ENCODE measurements around the gene C5. TPM values are rescaled to one million over a fixed set of nuclear protein-coding genes. Genes with fewer than 3 reads are reported as not detected.
"Not testable (repeated sequence)": the region's sequence is repeated elsewhere in the genome, so short reads cannot be mapped to it uniquely, and the experiment has no call there.

The C5 gene
- total RNA-seq, 1 donor from 2014 or later = 1.0 TPM

DNA sequence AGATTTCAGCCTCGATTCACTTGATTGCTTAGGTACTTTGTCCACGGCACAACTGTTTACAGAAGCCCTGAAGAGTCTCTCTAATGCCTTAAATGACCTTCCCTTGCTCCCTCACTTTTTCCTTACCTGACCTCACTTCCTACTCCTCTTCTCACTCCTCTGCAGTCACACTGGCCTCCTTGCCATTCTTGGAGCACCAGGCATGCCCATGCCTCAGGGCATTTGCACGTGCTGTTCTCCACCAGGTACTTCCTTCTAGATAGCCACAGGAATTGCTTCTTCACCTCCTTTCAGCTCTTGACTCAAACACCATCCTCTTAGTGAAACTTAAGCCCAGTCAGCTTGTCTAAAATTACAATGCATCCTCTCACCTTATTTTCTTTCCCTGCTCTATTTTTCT, 71.1 kb downstream of the C5 start:
- Mint-ChIP-seq H3K36me3 (ENCODE audit: unreplicated experiment) (no peaks in the 10 kb centered on the region), H3K27ac (ENCODE audit: unreplicated experiment) (no peak overlapping the region), H3K4me3 (ENCODE audit: unreplicated experiment) (no peak overlapping the region), H3K27me3 (ENCODE audit: unreplicated experiment) (peaks cover 2% of the 10 kb centered on the region), H3K9me3 (ENCODE audit: unreplicated experiment) (no peaks in the 10 kb centered on the region), H3K4me1 (ENCODE audit: low read depth, unreplicated experiment) (no peaks in the 10 kb centered on the region)
- DNase-seq = no peak
- TF ChIP-seq, protein P1, sequence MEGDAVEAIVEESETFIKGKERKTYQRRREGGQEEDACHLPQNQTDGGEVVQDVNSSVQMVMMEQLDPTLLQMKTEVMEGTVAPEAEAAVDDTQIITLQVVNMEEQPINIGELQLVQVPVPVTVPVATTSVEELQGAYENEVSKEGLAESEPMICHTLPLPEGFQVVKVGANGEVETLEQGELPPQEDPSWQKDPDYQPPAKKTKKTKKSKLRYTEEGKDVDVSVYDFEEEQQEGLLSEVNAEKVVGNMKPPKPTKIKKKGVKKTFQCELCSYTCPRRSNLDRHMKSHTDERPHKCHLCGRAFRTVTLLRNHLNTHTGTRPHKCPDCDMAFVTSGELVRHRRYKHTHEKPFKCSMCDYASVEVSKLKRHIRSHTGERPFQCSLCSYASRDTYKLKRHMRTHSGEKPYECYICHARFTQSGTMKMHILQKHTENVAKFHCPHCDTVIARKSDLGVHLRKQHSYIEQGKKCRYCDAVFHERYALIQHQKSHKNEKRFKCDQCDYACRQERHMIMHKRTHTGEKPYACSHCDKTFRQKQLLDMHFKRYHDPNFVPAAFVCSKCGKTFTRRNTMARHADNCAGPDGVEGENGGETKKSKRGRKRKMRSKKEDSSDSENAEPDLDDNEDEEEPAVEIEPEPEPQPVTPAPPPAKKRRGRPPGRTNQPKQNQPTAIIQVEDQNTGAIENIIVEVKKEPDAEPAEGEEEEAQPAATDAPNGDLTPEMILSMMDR (IDR thresholded peaks at IDR 0.05; ENCODE audit: partially characterized antibody, unreplicated experiment) = no peak

DNA sequence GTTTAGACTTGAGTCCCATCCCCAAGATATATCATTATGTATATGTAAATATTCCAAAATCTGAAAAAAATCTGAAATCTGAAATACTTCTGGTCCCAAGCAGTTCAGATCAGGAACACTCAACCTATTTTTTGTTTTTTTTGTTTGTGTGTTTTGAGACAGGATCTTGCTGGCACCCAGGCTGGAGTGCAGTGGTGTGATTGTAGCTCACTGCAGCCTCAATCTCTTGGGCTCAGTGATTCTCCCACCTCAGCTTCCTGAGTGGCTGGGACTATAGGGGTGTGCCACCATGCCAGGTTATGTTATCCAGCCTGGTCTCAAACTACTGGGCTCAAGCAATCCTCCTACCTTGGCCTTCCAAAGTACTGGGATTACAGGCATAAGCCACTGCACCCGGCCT, 72.8 kb downstream of the C5 start:
- Mint-ChIP-seq H3K27ac (ENCODE audit: unreplicated experiment) (no peak overlapping the region), H3K4me3 (ENCODE audit: unreplicated experiment) (no peak overlapping the region), H3K27me3 (ENCODE audit: unreplicated experiment) (peaks cover 2% of the 10 kb centered on the region), H3K9me3 (ENCODE audit: unreplicated experiment) (no peaks in the 10 kb centered on the region), H3K36me3 (ENCODE audit: unreplicated experiment) (no peaks in the 10 kb centered on the region), H3K4me1 (ENCODE audit: low read depth, unreplicated experiment) (no peaks in the 10 kb centered on the region)
- no peak for DNase-seq
- TF ChIP-seq, protein P1 (IDR thresholded peaks at IDR 0.05; ENCODE audit: partially characterized antibody, unreplicated experiment) = no peak

DNA sequence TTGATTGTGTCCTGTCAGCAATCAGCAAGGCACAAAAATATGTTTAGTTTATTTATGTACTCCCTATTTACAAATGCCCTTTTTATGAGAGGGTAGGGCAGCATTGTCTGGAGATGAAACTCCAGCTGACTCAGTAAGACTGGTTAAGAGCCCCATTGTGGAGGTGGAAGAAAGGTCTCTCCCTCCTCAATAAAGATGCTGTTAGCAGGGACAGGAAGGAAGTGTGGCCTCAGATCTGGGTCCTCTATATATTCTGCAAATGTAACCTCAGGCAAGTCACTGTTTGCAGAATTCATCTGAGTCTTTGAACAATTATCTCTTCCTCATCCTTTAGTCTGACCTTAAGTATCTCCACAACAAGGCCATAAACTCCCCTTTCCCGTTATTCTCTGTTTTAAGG, 75.2 kb downstream of the C5 start:
- H3K9me3 Mint-ChIP-seq (ENCODE audit: unreplicated experiment) = no peaks in the 10 kb centered on the region
- no peaks in the 10 kb centered on the region for H3K4me1 Mint-ChIP-seq (ENCODE audit: low read depth, unreplicated experiment)
- H3K27me3 Mint-ChIP-seq (ENCODE audit: unreplicated experiment) = peaks cover 2% of the 10 kb centered on the region
- TF ChIP-seq, protein P1 (IDR thresholded peaks at IDR 0.05; ENCODE audit: partially characterized antibody, unreplicated experiment) = no peak
- no peak overlapping the region for H3K27ac Mint-ChIP-seq (ENCODE audit: unreplicated experiment)
- H3K4me3 Mint-ChIP-seq (ENCODE audit: unreplicated experiment) = no peak overlapping the region
- H3K36me3 Mint-ChIP-seq (ENCODE audit: unreplicated experiment) = no peaks in the 10 kb centered on the region
- no peak for DNase-seq

DNA sequence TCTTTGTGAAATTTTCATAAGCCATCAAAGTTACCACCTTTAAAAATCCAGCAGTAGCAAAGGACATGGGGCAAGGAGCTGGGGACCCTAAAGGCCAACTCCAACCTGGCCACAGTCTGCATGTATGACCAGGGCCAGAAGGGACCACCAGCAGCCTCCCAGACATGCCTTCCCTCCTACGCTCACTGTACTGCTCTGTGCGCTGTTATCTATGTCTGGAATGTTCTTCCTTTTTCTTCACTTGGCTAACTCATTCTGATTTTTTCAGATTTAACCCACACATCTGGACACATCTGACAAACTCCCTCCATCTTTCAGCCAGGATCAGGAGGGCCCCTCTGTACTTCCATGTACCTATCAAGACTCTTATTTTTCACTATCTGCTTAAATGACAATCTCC, 75.9 kb downstream of the C5 start:
- Mint-ChIP-seq H3K27me3 (ENCODE audit: unreplicated experiment) (peaks cover 2% of the 10 kb centered on the region), H3K4me3 (ENCODE audit: unreplicated experiment) (no peak overlapping the region), H3K36me3 (ENCODE audit: unreplicated experiment) (no peaks in the 10 kb centered on the region), H3K9me3 (ENCODE audit: unreplicated experiment) (no peaks in the 10 kb centered on the region), H3K27ac (ENCODE audit: unreplicated experiment) (no peak overlapping the region), H3K4me1 (ENCODE audit: low read depth, unreplicated experiment) (no peaks in the 10 kb centered on the region)
- TF ChIP-seq, protein P1 (IDR thresholded peaks at IDR 0.05; ENCODE audit: partially characterized antibody, unreplicated experiment) = no peak
- no peak for DNase-seq

DNA sequence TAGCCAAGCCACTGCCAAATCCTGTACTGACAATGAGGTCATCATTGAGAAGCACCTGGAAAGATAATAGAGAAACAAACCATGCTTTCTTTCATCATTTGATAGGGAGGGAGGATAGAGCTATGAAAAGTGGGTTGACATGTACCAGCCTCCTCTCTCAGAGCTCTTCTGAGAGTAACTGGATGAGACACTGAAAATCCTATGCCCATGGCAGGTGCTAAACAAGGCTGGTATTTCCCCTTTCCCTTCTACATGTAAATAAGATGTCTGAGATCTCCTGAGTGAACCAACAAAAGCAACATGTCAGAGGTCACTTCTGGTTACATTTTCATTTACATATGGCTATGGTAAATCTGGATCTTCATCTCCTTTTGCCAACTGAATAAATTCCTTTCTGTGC, 78.1 kb downstream of the C5 start:
- TF ChIP-seq, protein P1 (IDR thresholded peaks at IDR 0.05; ENCODE audit: partially characterized antibody, unreplicated experiment) = no peak

DNA sequence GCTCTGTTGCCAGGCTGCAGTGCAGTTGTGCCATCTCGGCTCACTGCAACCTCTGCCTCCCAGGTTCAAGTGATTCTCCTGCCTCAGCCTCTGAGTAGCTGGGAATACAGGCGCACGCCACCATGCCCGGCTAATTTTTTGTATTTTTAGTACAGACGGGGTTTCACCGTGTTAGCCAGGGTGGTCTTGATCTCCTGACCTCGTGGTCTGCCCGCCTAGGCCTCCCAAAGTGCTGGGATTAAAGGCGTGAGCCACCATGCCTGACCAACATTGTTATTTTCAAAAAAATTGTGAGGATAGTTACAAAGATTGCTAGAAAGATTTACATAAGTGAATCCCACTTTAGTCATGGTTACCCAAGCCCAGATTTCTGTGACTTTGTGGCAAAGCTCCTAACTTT, 78.6 kb downstream of the C5 start:
- H3K4me3 Mint-ChIP-seq (ENCODE audit: unreplicated experiment); H3K27ac Mint-ChIP-seq (ENCODE audit: unreplicated experiment); H3K36me3 Mint-ChIP-seq (ENCODE audit: unreplicated experiment); H3K27me3 Mint-ChIP-seq (ENCODE audit: unreplicated experiment); H3K4me1 Mint-ChIP-seq (ENCODE audit: low read depth, unreplicated experiment); DNase-seq; H3K9me3 Mint-ChIP-seq (ENCODE audit: unreplicated experiment): not testable (repeated sequence)

More for the DNA sequence above, 78.1 kb downstream of the C5 start:
- no peak for DNase-seq
- Mint-ChIP-seq H3K4me1 (ENCODE audit: low read depth, unreplicated experiment) (no peaks in the 10 kb centered on the region), H3K27me3 (ENCODE audit: unreplicated experiment) (peaks cover 2% of the 10 kb centered on the region), H3K36me3 (ENCODE audit: unreplicated experiment) (no peaks in the 10 kb centered on the region), H3K9me3 (ENCODE audit: unreplicated experiment) (no peaks in the 10 kb centered on the region), H3K4me3 (ENCODE audit: unreplicated experiment) (no peak overlapping the region), H3K27ac (ENCODE audit: unreplicated experiment) (no peak overlapping the region)

Data from glutamatergic neuron (in vitro differentiated cells).